Neural cell (in vitro differentiated cells): ENCODE data around the gene PTPRG. TPM values are rescaled to one million over a fixed set of nuclear protein-coding genes. Genes with fewer than 3 reads are reported as not detected.

Experiments
- H2AFZ ChIP-seq: fragments of 200-600, 300-800 bp; sonication (generic), shearing (Covaris generic); 2 replicates; pipeline ENCODE4 v1.6.0; 2014; ENCODE audit warnings: low read depth, mild to moderate bottlenecking, antibody characterized with exemption, low read length, moderate library complexity
- H3F3A ChIP-seq: fragments of 200-600 bp; shearing (Covaris generic); 2 replicates; pipeline ENCODE4 v1.6.1; 2016; ENCODE audit warnings: mild to moderate bottlenecking, moderate library complexity, mixed read lengths, antibody characterized with exemption, low read length; ENCODE audit not compliant: insufficient read depth, poor library complexity, severe bottlenecking
- H3K27ac ChIP-seq: fragments of 200-600, 300-800 bp; sonication (generic), shearing (Covaris generic); 2 replicates; pipeline ENCODE4 v1.5.1; 2014; ENCODE audit warnings: mild to moderate bottlenecking, low read length, moderate library complexity
- H3K27me3 ChIP-seq: fragments of 300-800, 200-600 bp; sonication (generic), shearing (Covaris generic); 2 replicates; pipeline ENCODE4 v1.6.0; 2014; ENCODE audit warnings: mild to moderate bottlenecking, low read depth, low read length, moderate library complexity; ENCODE audit not compliant: insufficient read depth
- H3K36me3 ChIP-seq: fragments of 300-800, 200-600 bp; sonication (generic), shearing (Covaris generic); 2 replicates; pipeline ENCODE4 v1.5.1; 2014; ENCODE audit warnings: mild to moderate bottlenecking, antibody characterized with exemption, low read length, moderate library complexity; ENCODE audit not compliant: insufficient read depth
- H3K4me2 ChIP-seq: fragments of 300-800, 200-600 bp; sonication (generic), shearing (Covaris generic); 2 replicates; pipeline ENCODE4 v1.6.0; 2014; ENCODE audit warnings: mild to moderate bottlenecking, low read length
- H3K4me3 ChIP-seq: fragments of 300-800, 200-600 bp; sonication (generic), shearing (Covaris generic); 2 replicates; pipeline ENCODE4 v1.5.1; 2014; ENCODE audit warnings: mild to moderate bottlenecking, low read length, moderate library complexity
- H3K79me2 ChIP-seq: fragments of 200-600 bp; shearing (Covaris generic); replicated peaks from 2 replicates; pipeline ENCODE4 v1.6.0; 2014; ENCODE audit warnings: mild to moderate bottlenecking, low read length, moderate library complexity; ENCODE audit not compliant: insufficient read depth
- H3K9ac ChIP-seq: fragments of 300-800, 200-600 bp; sonication (generic), shearing (Covaris generic); 2 replicates; pipeline ENCODE4 v1.6.1; 2016; ENCODE audit warnings: mild to moderate bottlenecking, low read length, mixed read lengths
- H3K9me2 ChIP-seq: fragments of 200-600 bp; shearing (Covaris generic); 2 replicates; pipeline ENCODE4 v1.6.1; 2016; ENCODE audit warnings: mild to moderate bottlenecking, low read length, mixed read lengths; ENCODE audit not compliant: insufficient read depth
- H3K9me3 ChIP-seq: fragments of 200-600, 300-800 bp; sonication (generic), shearing (Covaris generic); 2 replicates; pipeline ENCODE4 v1.6.1; 2016; ENCODE audit warnings: mild to moderate bottlenecking, mixed run types, low read length, moderate library complexity, mixed read lengths
- H4K20me1 ChIP-seq: fragments of 200-600 bp; shearing (Covaris generic); 2 replicates; pipeline ENCODE4 v1.6.1; 2016; ENCODE audit warnings: mild to moderate bottlenecking, mixed run types; ENCODE audit not compliant: insufficient read depth
- CTCF ChIP-seq: fragments of 450-650 bp; IDR thresholded peaks from 2 replicates; pipeline ENCODE4 v1.5.1; 2014; ENCODE audit warnings: antibody characterized with exemption, mild to moderate bottlenecking, moderate library complexity; ENCODE audit not compliant: poor library complexity, severe bottlenecking
- EP300 ChIP-seq: fragments of 450-650 bp; conservative IDR thresholded peaks from 2 replicates; pipeline ENCODE4 v1.6.1; 2014; ENCODE audit warnings: antibody characterized with exemption, mild to moderate bottlenecking, moderate library complexity; ENCODE audit not compliant: poor library complexity, severe bottlenecking
- EZH2 ChIP-seq: fragments of 200-600, 300-800 bp; shearing (Covaris generic), sonication (generic); IDR thresholded peaks from 2 replicates; pipeline ENCODE4 v1.6.1; 2014; ENCODE audit warnings: antibody characterized with exemption, low read length, borderline replicate concordance, mild to moderate bottlenecking; ENCODE audit not compliant: insufficient read depth, poor library complexity, severe bottlenecking
- MXI1 ChIP-seq: fragments of 450-650 bp; conservative IDR thresholded peaks from 2 replicates; pipeline ENCODE4 v1.6.1; 2014; ENCODE audit warnings: antibody characterized with exemption, mild to moderate bottlenecking; ENCODE audit not compliant: poor library complexity, severe bottlenecking
- POLR2AphosphoS5 ChIP-seq: IDR thresholded peaks from 2 replicates; pipeline ENCODE4 v1.6.1; 2012
- RAD21 ChIP-seq: fragments of 450-650 bp; conservative IDR thresholded peaks from 2 replicates; pipeline ENCODE4 v1.6.1; 2014; ENCODE audit warnings: antibody characterized with exemption, mild to moderate bottlenecking, moderate library complexity
- REST ChIP-seq: IDR thresholded peaks from 2 replicates; pipeline ENCODE4 v1.6.1; 2012; ENCODE audit warnings: borderline replicate concordance
- SMC3 ChIP-seq: fragments of 450-650 bp; conservative IDR thresholded peaks from 2 replicates; pipeline ENCODE4 v1.6.1; 2014; ENCODE audit warnings: antibody characterized with exemption, mild to moderate bottlenecking, moderate library complexity; ENCODE audit not compliant: poor library complexity
- TAF1 ChIP-seq: IDR thresholded peaks from 2 replicates; pipeline ENCODE4 v1.6.1; 2012; ENCODE audit warnings: low read depth
- polyA plus RNA-seq: library from polyadenylated mRNA; depleted of rRNA; stranded (reverse); fragments of >200 nt; gene quantifications from 2 replicates; pipeline ENCODE4 v1.2.3, GENCODE V29; 2014

Gene PTPRG
- polyA plus RNA-seq, 1 donor from 2014 or later, result 33.1 TPM

GRCh38 chr3:61793056-61793455, 231.7 kb downstream of the PTPRG start:
- H3F3A ChIP-seq, result no peaks in the 10 kb centered on the region
- no peaks in the 10 kb centered on the region for H3K79me2 ChIP-seq
- H3K4me2 ChIP-seq, result no peak overlapping the region
- H3K9me2 ChIP-seq, result no peaks in the 10 kb centered on the region
- H3K9me3 ChIP-seq, result no peaks in the 10 kb centered on the region
- H2AFZ ChIP-seq, result no peak overlapping the region
- no peaks in the 10 kb centered on the region for H3K27me3 ChIP-seq
- H3K4me3 ChIP-seq, result no peak overlapping the region
- H4K20me1 ChIP-seq, result no peaks in the 10 kb centered on the region
- no peak overlapping the region for H3K9ac ChIP-seq
- H3K36me3 ChIP-seq, result no peaks in the 10 kb centered on the region
- H3K27ac ChIP-seq, result no peak overlapping the region
- no peak for TF ChIP-seq EZH2
- TF ChIP-seq EP300, result no peak
- TF ChIP-seq SMC3, result no peak
- TF ChIP-seq POLR2AphosphoS5, result no peak
- TF ChIP-seq REST, result no peak
- TF ChIP-seq TAF1, result no peak
- no peak for TF ChIP-seq MXI1
- no peak for TF ChIP-seq RAD21
- no peak for TF ChIP-seq CTCF

GRCh38 chr3:61793521-61793920, 232.2 kb downstream of the PTPRG start:
- H3K27me3 ChIP-seq, result no peaks in the 10 kb centered on the region
- no peak overlapping the region for H3K4me3 ChIP-seq
- H2AFZ ChIP-seq, result no peak overlapping the region
- no peaks in the 10 kb centered on the region for H4K20me1 ChIP-seq
- no peaks in the 10 kb centered on the region for H3K36me3 ChIP-seq
- no peaks in the 10 kb centered on the region for H3K9me3 ChIP-seq
- H3F3A ChIP-seq, result no peaks in the 10 kb centered on the region
- no peak overlapping the region for H3K9ac ChIP-seq
- TF ChIP-seq TAF1, result no peak
- no peak for TF ChIP-seq POLR2AphosphoS5
- TF ChIP-seq CTCF, result no peak
- TF ChIP-seq EZH2, result no peak
- no peak for TF ChIP-seq RAD21
- no peak for TF ChIP-seq SMC3
- TF ChIP-seq EP300, result no peak
- no peak for TF ChIP-seq REST
- TF ChIP-seq MXI1, result no peak
- no peak overlapping the region for H3K4me2 ChIP-seq
- no peaks in the 10 kb centered on the region for H3K79me2 ChIP-seq
- no peaks in the 10 kb centered on the region for H3K9me2 ChIP-seq
- H3K27ac ChIP-seq, result no peak overlapping the region
